ENCODE results near the gene NRG2. TPM values are rescaled to one million over a fixed set of nuclear protein-coding genes. Genes with fewer than 3 reads are reported as not detected.

NRG2 gene
- polyA plus RNA-seq, 1 of the 3 experiments (the other 2 are of a cell fraction): 3.7 TPM

GRCh38 chr5:140051950-140052349 is 8.9 kb upstream of the NRG2 start:
- Histone ChIP-seq H3K36me3 (replicated peaks in 1 of 2; ENCODE audit: control insufficient read depth in 1 of 2, insufficient read depth in 2 of 2, low read length in 1 of 2) (no peaks in the 10 kb centered on the region), H3K79me2 (ENCODE audit: insufficient read depth) (no peaks in the 10 kb centered on the region), H3K27me3 (ENCODE audit: insufficient read depth) (no peaks in the 10 kb centered on the region; the same call in 1 of the 2 replicates), H2AFZ (ENCODE audit: low read depth) (no peak overlapping the region), H4K20me1 (ENCODE audit: insufficient read depth) (no peaks in the 10 kb centered on the region), H3K27ac (ENCODE audit: low read depth in 2 of 2, low read length in 1 of 2) (no peak overlapping the region), H3K9ac (no peak overlapping the region), H3K4me1 (ENCODE audit: control insufficient read depth in 1 of 2, insufficient read depth in 2 of 2, low read depth in 1 of 2, low read length in 1 of 2) (no peaks in the 10 kb centered on the region), H3F3A (replicated peaks; ENCODE audit: insufficient read depth) (no peaks in the 10 kb centered on the region), H3K4me3 (ENCODE audit: low read depth in 2 of 2, low read length in 1 of 2) (no peak overlapping the region), H3K4me2 (no peak overlapping the region), H3K9me3 (no peaks in the 10 kb centered on the region), H3K9me2 (no peaks in the 10 kb centered on the region)
- ChIA-PET CTCF (no interaction called here), POLR2A (no interaction called here)
- no peak for TF ChIP-seq TEAD4 (IDR thresholded peaks at IDR 0.05; ENCODE audit: borderline replicate concordance, insufficient read depth)
- TF ChIP-seq ZBTB33 (IDR thresholded peaks at IDR 0.05; ENCODE audit: borderline replicate concordance, low read depth): no peak
- TF ChIP-seq FOSL2 (IDR thresholded peaks at IDR 0.05; ENCODE audit: borderline replicate concordance, low read depth): no peak
- no peak for TF ChIP-seq FOXJ3 (CRISPR knock-in tag; IDR thresholded peaks at IDR 0.05)
- no peak for DNase-seq
- WGBS (ENCODE audit: low lambda C conversion rate): 35% methylated on average over 1 of the region's 1 CpG

- Histone ChIP-seq H3F3A (replicated peaks; ENCODE audit: insufficient read depth) (no peaks in the 10 kb centered on the region), H4K20me1 (ENCODE audit: insufficient read depth) (no peaks in the 10 kb centered on the region), H3K27me3 (ENCODE audit: insufficient read depth) (peaks cover 3% of the 10 kb centered on the region; the same call in 1 of the 2 replicates), H2AFZ (ENCODE audit: low read depth) (no peak overlapping the region), H3K4me3 (ENCODE audit: low read depth in 2 of 2, low read length in 1 of 2) (no peak overlapping the region), H3K79me2 (ENCODE audit: insufficient read depth) (no peaks in the 10 kb centered on the region), H3K9me3 (no peaks in the 10 kb centered on the region), H3K9me2 (no peaks in the 10 kb centered on the region), H3K36me3 (replicated peaks in 1 of 2; ENCODE audit: control insufficient read depth in 1 of 2, insufficient read depth in 2 of 2, low read length in 1 of 2) (no peaks in the 10 kb centered on the region), H3K4me1 (ENCODE audit: control insufficient read depth in 1 of 2, insufficient read depth in 2 of 2, low read depth in 1 of 2, low read length in 1 of 2) (no peaks in the 10 kb centered on the region), H3K9ac (no peak overlapping the region), H3K27ac (ENCODE audit: low read depth in 2 of 2, low read length in 1 of 2) (no peak overlapping the region), H3K4me2 (no peak overlapping the region)
- WGBS (ENCODE audit: low lambda C conversion rate): 80% methylated on average over 5 of the region's 5 CpGs
- ChIA-PET CTCF (interaction anchor here (0.9 to 1.4 kb wide), 4 partner anchors 13 to 266 kb away, joined by 3 to 4 read pairs (median 4); no protein-coding TSS in a partner anchor), POLR2A (no interaction called here)
- TF ChIP-seq USF2 (IDR thresholded peaks at IDR 0.05; ENCODE audit: borderline replicate concordance, low read depth, low read length) (no peak), NFIC (IDR thresholded peaks at IDR 0.05; ENCODE audit: borderline replicate concordance) (no peak), MAX (IDR thresholded peaks at IDR 0.05; ENCODE audit: low read depth) (no peak), NRF1 (IDR thresholded peaks at IDR 0.05; ENCODE audit: low read depth, low read length) (no peak), TEAD4 (IDR thresholded peaks at IDR 0.05; ENCODE audit: borderline replicate concordance, insufficient read depth) (no peak), CTCF (IDR thresholded peaks at IDR 0.05) (no peak), GABPA (IDR thresholded peaks at IDR 0.05; ENCODE audit: low read depth) (no peak), MXI1 (IDR thresholded peaks at IDR 0.05; ENCODE audit: low read depth, low read length) (no peak)
- DNase-seq: no peak
Measured at GRCh38 chr5:140049713-140050112, 6.6 kb upstream of the NRG2 start.
